ENCODE results near the gene AGBL1.
"Not testable (repeated sequence)": the region's sequence is repeated elsewhere in the genome, so short reads cannot be mapped to it uniquely, and the experiment has no call there.

The AGBL1 gene

GRCh38 chr15:86121568-86122225, 42.0 kb downstream of the AGBL1 start:
- Mint-ChIP-seq H3K4me1 (ENCODE audit: low read depth) (no peaks in the 10 kb centered on the region), H3K27ac (no peak overlapping the region), H3K27me3 (peaks cover 33% of the 10 kb centered on the region), H3K36me3 (ENCODE audit: low read depth) (no peaks in the 10 kb centered on the region), H3K9me3 (no peaks in the 10 kb centered on the region), H3K4me3 (no peak overlapping the region)
- DNase-seq = no peak

- not testable (repeated sequence) for H3K36me3 Mint-ChIP-seq (ENCODE audit: low read depth); DNase-seq; H3K4me1 Mint-ChIP-seq (ENCODE audit: low read depth); H3K9me3 Mint-ChIP-seq; H3K4me3 Mint-ChIP-seq; H3K27ac Mint-ChIP-seq
- H3K27me3 Mint-ChIP-seq = peaks cover 30% of the 10 kb centered on the region
Measured at GRCh38 chr15:86122691-86123391, 43.2 kb downstream of the AGBL1 start.

GRCh38 chr15:86125775-86126174, 46.1 kb downstream of the AGBL1 start:
- Mint-ChIP-seq H3K9me3 (no peaks in the 10 kb centered on the region), H3K4me1 (ENCODE audit: low read depth) (no peaks in the 10 kb centered on the region), H3K4me3 (no peak overlapping the region), H3K27ac (no peak overlapping the region), H3K36me3 (ENCODE audit: low read depth) (no peaks in the 10 kb centered on the region), H3K27me3 (peaks cover 37% of the 10 kb centered on the region)
- no peak for DNase-seq

DNA sequence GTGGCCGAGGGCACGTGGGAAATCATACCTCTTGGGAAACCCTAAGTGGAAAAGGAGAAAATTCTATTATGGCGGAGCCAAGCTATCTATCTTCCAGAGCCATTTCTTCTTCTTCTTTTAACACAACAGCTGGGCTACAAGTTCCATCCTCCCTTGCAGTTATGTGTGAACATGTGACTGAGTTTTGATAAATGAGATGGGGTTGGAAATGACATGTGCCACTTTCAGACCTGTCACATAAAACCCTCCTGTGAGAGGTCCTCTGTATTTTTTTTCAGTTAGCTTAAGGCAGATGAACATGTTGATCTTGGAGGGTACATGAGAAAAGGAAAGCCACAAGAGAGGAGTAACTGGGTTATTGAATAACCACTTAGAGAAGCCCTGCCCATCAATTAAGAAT, 47.9 kb downstream of the AGBL1 start:
- Mint-ChIP-seq H3K4me1 (ENCODE audit: low read depth) (no peaks in the 10 kb centered on the region), H3K27me3 (peaks cover 30% of the 10 kb centered on the region), H3K36me3 (ENCODE audit: low read depth) (no peaks in the 10 kb centered on the region), H3K4me3 (no peak overlapping the region), H3K27ac (no peak overlapping the region), H3K9me3 (no peaks in the 10 kb centered on the region)
- DNase-seq = no peak

GRCh38 chr15:86135041-86135440, 55.4 kb downstream of the AGBL1 start:
- no peak overlapping the region for H3K27ac Mint-ChIP-seq
- no peaks in the 10 kb centered on the region for H3K4me1 Mint-ChIP-seq (ENCODE audit: low read depth)
- H3K4me3 Mint-ChIP-seq = no peak overlapping the region
- peaks cover 10% of the 10 kb centered on the region for H3K27me3 Mint-ChIP-seq
- H3K36me3 Mint-ChIP-seq (ENCODE audit: low read depth) = no peaks in the 10 kb centered on the region
- no peaks in the 10 kb centered on the region for H3K9me3 Mint-ChIP-seq
- no peak for DNase-seq

DNA sequence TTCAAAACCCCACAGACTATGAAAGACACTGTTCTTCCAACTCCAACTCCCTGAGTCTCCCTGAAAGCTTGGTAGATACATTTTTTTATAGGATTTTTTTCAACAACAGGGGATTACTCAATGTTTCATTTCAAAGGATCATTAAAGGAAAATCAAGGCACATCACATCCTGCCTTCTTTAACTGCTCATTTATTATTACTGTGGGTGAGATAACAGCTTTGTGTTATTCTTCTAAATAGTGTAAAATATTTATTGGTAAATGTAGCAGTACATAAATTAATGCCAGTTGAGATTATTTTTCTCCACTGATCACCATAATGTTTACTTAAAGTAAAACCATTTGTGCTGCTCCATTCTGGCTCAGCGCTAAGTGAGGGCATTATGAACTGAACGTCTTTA, 57.2 kb downstream of the AGBL1 start:
- H3K4me3 Mint-ChIP-seq = no peak overlapping the region
- H3K27ac Mint-ChIP-seq = no peak overlapping the region
- no peaks in the 10 kb centered on the region for H3K4me1 Mint-ChIP-seq (ENCODE audit: low read depth)
- H3K9me3 Mint-ChIP-seq = no peaks in the 10 kb centered on the region
- H3K27me3 Mint-ChIP-seq = peaks cover 18% of the 10 kb centered on the region
- no peaks in the 10 kb centered on the region for H3K36me3 Mint-ChIP-seq (ENCODE audit: low read depth)
- no peak for DNase-seq

GRCh38 chr15:86138798-86139197, 59.1 kb downstream of the AGBL1 start:
- Mint-ChIP-seq H3K36me3 (ENCODE audit: low read depth) (no peaks in the 10 kb centered on the region), H3K4me1 (ENCODE audit: low read depth) (no peaks in the 10 kb centered on the region), H3K27ac (no peak overlapping the region), H3K9me3 (no peaks in the 10 kb centered on the region), H3K4me3 (no peak overlapping the region), H3K27me3 (peaks cover 27% of the 10 kb centered on the region)
- DNase-seq = no peak

DNA sequence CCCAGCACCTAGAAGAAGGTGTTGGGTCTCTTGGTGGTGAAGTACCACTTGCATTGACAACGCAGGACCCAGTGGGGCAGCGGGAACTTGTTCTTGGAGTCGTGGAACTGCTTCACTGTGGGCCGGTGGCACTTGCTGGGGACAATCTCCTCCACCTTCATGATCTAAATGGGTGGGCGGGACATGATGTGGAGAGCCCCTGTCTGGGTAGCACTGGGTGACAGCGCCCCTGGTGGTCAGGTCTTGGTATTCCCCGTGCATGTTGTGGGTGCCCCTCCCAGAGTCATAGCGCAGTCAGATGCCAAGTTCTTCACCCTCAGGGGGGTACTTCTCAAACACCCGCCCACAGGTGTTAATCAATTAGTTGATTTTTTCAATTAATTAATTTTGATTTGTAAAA, 60.2 kb downstream of the AGBL1 start:
- Mint-ChIP-seq H3K9me3 (no peaks in the 10 kb centered on the region), H3K27ac (no peak overlapping the region), H3K4me1 (ENCODE audit: low read depth) (no peaks in the 10 kb centered on the region), H3K4me3 (no peak overlapping the region), H3K27me3 (peaks cover 31% of the 10 kb centered on the region), H3K36me3 (ENCODE audit: low read depth) (no peaks in the 10 kb centered on the region)
- peak; percentile 35 for DNase-seq

GRCh38 chr15:86154705-86155104, 75.0 kb downstream of the AGBL1 start:
- peaks cover 11% of the 10 kb centered on the region for H3K27me3 Mint-ChIP-seq
- no peak overlapping the region for H3K27ac Mint-ChIP-seq
- no peaks in the 10 kb centered on the region for H3K4me1 Mint-ChIP-seq (ENCODE audit: low read depth)
- H3K4me3 Mint-ChIP-seq = no peak overlapping the region
- H3K36me3 Mint-ChIP-seq (ENCODE audit: low read depth) = no peaks in the 10 kb centered on the region
- no peak for DNase-seq
- H3K9me3 Mint-ChIP-seq = peaks cover 23% of the 10 kb centered on the region

DNA sequence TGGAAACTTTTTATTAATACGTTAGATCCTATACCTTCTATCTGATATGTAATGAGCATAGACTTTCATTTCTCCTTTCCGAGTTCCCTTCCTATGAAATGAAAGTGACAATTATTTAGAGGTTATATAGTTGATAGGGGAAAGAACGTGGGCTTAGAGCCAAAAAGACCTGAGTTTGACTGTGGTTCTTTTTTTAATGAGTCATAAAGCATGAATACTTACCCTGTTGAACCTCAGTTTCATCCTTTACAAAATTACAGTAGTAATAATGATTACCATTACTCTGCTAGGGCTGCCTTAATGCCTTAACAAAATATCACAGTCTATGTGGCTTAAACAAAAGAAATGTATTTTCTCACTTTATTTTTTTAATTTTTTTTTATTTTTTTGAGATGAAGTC, 75.9 kb downstream of the AGBL1 start:
- Mint-ChIP-seq H3K36me3 (ENCODE audit: low read depth) (no peaks in the 10 kb centered on the region), H3K27me3 (peaks cover 11% of the 10 kb centered on the region), H3K27ac (no peak overlapping the region), H3K4me3 (no peak overlapping the region), H3K9me3 (peaks cover 17% of the 10 kb centered on the region), H3K4me1 (ENCODE audit: low read depth) (no peaks in the 10 kb centered on the region)
- no peak for DNase-seq

- Mint-ChIP-seq H3K36me3 (ENCODE audit: low read depth) (no peaks in the 10 kb centered on the region), H3K27ac (no peak overlapping the region), H3K27me3 (peaks cover 21% of the 10 kb centered on the region), H3K9me3 (peaks cover 6% of the 10 kb centered on the region), H3K4me1 (ENCODE audit: low read depth) (no peaks in the 10 kb centered on the region), H3K4me3 (no peak overlapping the region)
- no peak for DNase-seq
Measured at GRCh38 chr15:86157606-86158293, 78.1 kb downstream of the AGBL1 start.

DNA sequence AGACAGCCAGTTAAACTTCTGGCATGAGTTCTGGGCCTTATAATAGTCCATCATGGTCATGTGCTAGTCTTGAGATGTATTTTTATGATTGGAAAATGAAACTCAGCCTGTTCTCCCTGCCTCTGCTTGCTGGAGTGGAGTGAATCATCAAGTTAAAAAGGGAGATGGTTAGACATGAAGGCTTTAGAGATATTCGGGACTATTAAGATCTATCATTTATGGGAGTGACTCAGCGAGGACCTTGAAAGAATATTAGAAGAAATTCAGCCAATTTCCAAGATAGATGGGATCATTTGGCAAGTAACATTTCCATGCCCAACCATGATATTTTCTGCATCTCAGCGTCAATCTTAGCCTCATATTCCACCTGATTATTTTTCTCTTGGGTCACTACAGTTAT, 79.8 kb downstream of the AGBL1 start:
- no peak overlapping the region for H3K27ac Mint-ChIP-seq
- no peaks in the 10 kb centered on the region for H3K36me3 Mint-ChIP-seq (ENCODE audit: low read depth)
- H3K9me3 Mint-ChIP-seq = peaks cover 2% of the 10 kb centered on the region
- DNase-seq = no peak
- H3K4me1 Mint-ChIP-seq (ENCODE audit: low read depth) = no peaks in the 10 kb centered on the region
- peaks cover 21% of the 10 kb centered on the region for H3K27me3 Mint-ChIP-seq
- no peak overlapping the region for H3K4me3 Mint-ChIP-seq

DNA sequence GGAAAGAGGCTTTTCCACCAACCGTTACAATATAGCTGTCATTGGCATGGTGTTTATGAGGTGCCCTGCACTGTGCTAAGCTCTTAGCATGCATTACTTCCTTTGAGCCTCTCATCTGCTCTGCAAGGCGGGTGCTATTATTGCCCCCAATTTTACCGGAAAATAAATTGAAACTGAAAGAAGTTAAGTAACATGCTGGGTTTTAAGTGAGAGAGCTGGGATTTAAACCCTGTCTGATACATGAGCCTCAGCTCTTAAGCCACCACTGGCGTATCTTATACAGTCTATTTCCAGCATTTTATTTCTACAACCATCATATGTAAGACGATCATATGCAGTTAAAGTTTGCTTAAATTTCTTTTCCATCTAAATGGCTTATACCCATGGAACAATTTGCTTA, 81.6 kb downstream of the AGBL1 start:
- DNase-seq = no peak
- peaks cover 2% of the 10 kb centered on the region for H3K9me3 Mint-ChIP-seq
- no peaks in the 10 kb centered on the region for H3K4me1 Mint-ChIP-seq (ENCODE audit: low read depth)
- H3K4me3 Mint-ChIP-seq = no peak overlapping the region
- no peaks in the 10 kb centered on the region for H3K36me3 Mint-ChIP-seq (ENCODE audit: low read depth)
- no peak overlapping the region for H3K27ac Mint-ChIP-seq
- peaks cover 23% of the 10 kb centered on the region for H3K27me3 Mint-ChIP-seq

GRCh38 chr15:86162172-86162591, 82.5 kb downstream of the AGBL1 start:
- H3K4me1 Mint-ChIP-seq (ENCODE audit: low read depth) = no peaks in the 10 kb centered on the region
- H3K4me3 Mint-ChIP-seq = no peak overlapping the region
- H3K27ac Mint-ChIP-seq = no peak overlapping the region
- no peak for DNase-seq
- peaks cover 21% of the 10 kb centered on the region for H3K27me3 Mint-ChIP-seq
- H3K9me3 Mint-ChIP-seq = peaks cover 2% of the 10 kb centered on the region
- H3K36me3 Mint-ChIP-seq (ENCODE audit: low read depth) = no peaks in the 10 kb centered on the region

DNA sequence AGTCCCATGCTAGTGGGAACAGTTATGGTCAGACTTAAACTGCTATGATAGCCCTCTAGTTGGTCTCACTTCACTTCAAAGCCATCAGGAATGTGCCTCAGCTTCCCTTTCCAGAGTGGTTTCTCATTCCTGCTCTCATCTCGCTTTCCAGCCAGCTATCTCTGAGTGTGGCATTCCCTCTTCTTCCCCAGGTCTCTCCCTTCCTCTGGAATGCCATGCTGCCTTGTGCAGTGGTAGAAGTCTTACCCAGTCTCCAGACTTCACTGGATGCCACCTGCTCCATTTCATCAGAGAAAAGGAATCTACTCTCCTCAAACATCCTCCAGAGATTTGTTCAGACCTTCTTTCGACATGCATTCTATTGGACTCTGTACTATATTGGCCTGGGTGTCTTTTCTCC, 83.0 kb downstream of the AGBL1 start:
- no peak for DNase-seq
- H3K36me3 Mint-ChIP-seq (ENCODE audit: low read depth) = no peaks in the 10 kb centered on the region
- H3K27me3 Mint-ChIP-seq = peaks cover 22% of the 10 kb centered on the region
- H3K27ac Mint-ChIP-seq = no peak overlapping the region
- no peaks in the 10 kb centered on the region for H3K4me1 Mint-ChIP-seq (ENCODE audit: low read depth)
- H3K9me3 Mint-ChIP-seq = peaks cover 2% of the 10 kb centered on the region
- H3K4me3 Mint-ChIP-seq = no peak overlapping the region

Data from activated T-cell treated with anti-CD3 and anti-CD28 coated beads, Interleukin-2, amount 50 U/mL, for 24 hours (primary cell).